OCI-M2 (cell line): ENCODE measurements around the gene RRP12.
"Not testable (repeated sequence)": the region's sequence is repeated elsewhere in the genome, so short reads cannot be mapped to it uniquely, and the experiment has no call there.

Source experiments
- DNase-seq: peaks from one replicate; lab custom pipeline; 2025; ENCODE audit not compliant: unreplicated experiment; lab: John Stamatoyannopoulos, UW

The RRP12 gene

GRCh38 chr10:97372233-97372875, 28.8 kb downstream of the RRP12 start:
- DNase-seq = no peak

DNA sequence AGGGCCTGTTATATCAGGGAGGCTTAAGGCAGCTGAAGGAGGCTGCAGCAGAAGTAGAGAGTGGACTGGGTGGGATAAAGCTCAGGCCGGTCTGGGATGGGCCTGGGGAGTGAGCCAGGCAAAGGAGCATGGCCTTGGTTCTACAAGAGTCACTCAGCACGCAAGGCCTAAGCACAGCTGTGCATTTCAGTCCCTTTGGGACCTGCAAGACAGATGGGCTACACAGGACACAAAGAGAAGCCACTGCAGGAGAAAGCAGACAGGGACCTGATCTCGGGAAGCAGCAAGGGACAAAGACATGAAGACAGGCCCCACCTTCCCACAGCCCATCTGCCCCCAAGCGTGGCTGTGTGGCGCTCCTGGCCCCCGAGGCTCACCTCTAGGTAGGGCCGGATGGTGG, 29.4 kb downstream of the RRP12 start:
- DNase-seq = no peak

DNA sequence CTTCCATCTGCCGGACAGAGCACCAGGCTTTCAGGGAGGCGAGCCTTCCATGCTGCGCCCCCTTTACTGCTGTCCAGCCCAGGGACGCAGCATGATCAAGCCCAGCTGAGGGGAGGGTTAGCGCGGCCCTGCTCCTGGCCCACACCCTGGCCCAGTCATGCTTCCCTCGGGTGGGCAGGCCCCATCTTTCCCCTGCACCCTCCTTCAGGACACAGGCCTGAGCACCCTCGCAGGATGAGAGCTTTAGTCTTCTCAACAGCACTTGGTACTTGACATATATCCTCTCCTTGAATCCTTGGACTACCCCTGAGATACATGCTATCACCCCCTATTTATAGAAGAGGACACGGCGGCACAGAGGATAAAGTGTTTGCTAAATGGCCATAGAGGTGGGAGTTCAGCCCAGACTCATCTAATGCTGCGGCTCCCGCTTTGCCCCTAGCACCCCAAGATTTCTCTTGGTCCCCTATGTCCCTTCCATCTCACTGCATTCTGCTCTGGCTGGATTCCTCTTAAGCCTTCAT, 34.0 kb downstream of the RRP12 start:
- no peak for DNase-seq

GRCh38 chr10:97366572-97366971, 34.6 kb downstream of the RRP12 start:
- no peak for DNase-seq

GRCh38 chr10:97365761-97366351, 35.3 kb downstream of the RRP12 start:
- no peak for DNase-seq

GRCh38 chr10:97363071-97363470, 38.1 kb downstream of the RRP12 start:
- no peak for DNase-seq

DNA sequence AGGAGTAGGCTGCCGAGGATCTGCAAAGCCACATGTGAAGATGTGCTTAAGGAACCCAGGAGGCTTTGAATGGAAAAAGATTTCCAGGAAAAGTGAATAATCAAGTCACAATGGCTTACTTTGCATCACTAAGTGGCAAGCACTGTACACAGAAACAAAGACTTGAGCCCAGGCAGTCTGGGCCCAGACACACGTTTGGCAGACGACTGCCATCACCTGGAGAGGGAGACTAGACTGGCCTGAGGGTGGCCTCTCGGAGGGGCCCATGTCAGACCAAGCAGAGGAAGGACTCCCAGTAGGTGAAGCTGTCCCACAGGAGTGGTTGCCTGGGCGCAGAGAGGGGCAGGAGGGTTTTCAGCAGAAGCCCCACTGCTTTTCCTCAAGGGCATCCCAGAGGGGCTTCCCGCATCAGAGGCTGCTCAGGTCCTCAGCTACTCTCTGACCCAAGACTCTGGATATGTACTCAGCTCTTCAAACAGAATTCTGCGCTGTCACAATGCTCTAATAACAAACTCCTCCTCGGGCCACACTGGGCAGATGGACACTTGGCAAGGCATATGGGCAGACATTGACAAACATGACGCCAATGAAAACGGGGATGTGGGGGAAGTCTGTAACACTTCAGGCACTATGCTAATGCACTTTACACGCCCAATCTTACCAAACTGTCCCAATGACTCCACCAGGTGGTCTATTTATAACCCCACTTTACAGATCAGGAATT, 38.7 kb downstream of the RRP12 start:
- DNase-seq = no peak

DNA sequence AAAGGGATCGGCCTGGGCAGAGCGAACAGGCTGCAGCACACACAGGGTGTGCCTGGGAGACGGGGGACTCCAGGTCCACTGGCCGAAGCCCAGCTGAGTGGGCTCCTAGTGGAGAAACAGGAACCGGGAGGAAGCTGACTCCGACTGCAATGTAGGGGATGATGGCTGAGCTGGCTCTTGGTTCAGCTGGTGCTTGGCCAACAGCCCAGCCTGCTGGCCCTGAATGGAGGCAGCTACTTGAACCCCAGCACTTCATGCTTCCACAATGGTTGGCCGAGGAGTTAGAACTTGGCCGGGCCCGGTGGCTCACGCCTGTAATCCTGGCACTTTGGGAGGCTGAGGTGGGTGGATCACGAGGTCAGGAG, 39.6 kb downstream of the RRP12 start:
- DNase-seq = no peak

DNA sequence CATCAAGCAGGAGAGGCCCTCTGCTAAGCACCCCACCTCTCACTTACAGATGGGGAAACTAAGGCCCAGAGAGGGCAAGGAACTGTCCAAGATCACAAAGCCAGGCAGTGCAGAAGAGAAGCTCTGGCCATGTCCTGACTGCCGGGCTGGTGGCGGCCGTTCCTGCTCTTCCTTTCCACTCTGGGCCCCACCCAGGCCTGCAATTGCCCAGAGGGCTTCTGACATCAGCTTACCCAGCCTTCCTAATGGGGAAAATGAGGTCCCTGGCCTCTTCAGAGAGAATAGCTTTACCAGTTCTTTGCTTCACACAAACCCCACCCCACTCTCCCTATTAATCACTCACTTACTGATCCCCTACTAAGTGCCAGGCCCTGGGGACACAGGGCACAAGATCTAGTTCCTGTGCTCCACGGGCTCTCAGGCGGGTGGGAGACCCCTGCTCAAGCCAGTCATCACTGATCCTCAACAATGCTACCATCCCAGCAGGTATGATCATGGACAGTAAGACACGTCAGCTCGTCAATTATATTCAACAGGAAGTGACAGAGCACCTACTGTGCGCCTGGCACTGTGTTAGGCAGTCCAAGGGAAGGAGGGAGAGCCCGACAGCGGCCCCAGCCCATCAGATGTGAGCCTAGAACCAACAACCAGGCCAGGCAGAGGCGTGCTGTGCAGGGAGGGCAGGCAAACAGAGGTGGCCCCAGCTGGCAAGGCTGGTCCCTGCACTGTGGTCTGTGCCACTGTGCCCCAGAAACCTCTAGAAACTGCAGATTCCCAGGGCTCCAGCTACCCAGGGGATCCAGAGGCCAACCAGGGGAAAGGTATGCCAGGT, 40.2 kb downstream of the RRP12 start:
- no peak for DNase-seq

- DNase-seq = no peak
Observed at GRCh38 chr10:97358781-97359180, 42.4 kb downstream of the RRP12 start.

DNA sequence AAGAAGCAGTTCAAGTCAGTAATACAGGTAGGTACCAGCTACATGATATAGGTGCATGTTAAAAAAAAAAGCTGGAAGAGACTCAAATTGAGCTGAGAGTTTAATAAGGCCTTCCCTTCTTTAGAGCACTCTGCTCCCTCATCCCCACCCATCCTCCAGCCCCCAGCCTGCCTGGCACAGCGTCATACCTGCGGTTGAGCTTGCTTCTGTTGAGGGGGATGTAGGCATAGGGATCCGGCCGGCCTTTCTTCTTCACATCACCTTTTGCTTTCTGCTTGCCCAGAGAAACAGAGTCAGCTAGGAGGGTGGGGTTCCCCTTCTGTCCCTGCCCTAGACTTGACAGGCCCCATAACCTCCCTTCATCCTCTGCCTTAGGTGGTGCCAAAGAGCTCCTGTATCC, 42.8 kb downstream of the RRP12 start:
- DNase-seq = no peak

- DNase-seq = no peak
Observed at GRCh38 chr10:97356918-97357317, 44.2 kb downstream of the RRP12 start.

GRCh38 chr10:97356318-97356914, 44.7 kb downstream of the RRP12 start:
- no peak for DNase-seq

GRCh38 chr10:97355571-97355975, 45.6 kb downstream of the RRP12 start:
- DNase-seq = no peak

DNA sequence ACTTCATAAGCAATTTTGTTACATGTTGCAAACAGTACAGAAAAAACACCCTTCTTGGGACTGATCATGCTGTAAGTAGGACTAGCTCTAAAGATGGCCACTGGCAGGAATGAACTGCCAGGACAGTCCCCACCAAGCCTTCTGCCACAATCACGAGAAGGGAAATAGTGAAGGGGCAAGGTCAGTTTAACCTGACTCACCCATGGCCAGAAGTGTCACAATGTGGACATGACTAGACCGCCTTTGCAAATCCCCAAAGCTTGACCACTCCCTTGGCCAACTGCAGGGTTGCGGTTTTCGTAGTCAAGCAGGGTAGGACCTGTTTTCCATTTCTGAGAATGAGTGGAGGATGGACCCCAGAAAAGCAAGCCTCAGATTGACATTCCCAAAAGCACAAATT, 47.2 kb downstream of the RRP12 start:
- DNase-seq = no peak

DNA sequence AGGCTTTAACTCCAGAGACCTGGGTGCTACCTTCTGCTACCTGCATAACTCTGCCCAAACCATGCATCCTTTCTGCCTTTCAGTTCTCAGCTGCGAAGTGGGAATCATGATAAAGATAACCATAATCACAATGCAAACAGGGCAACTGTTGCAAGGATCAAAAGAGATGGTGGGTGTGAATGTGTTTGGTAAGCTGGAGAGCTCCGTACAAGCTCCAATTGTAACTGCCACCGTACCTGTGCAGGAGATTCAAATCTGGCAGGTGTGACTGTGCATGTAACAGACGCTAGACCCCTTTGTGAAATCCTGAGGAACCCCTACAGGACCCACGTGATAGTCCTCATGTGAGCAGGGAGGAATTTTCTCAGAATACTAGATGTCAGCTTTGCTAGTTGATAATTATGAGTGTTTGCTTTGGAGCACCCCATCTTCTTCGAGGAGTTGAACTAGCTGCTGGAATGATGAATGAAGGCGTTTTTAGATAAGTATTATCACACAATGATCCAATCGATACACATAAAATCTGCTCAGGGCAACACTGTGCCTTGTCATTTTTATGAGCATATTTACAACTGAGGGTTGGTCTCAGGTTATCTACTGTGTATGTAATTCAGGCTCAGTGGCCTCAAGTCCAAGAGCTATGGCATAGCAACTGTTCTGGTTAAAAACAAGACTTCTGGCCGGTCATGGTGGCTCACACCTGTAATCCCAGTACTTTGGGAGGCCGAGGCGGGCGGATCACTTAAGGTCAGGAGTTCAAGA, 51.2 kb downstream of the RRP12 start:
- no peak for DNase-seq

DNA sequence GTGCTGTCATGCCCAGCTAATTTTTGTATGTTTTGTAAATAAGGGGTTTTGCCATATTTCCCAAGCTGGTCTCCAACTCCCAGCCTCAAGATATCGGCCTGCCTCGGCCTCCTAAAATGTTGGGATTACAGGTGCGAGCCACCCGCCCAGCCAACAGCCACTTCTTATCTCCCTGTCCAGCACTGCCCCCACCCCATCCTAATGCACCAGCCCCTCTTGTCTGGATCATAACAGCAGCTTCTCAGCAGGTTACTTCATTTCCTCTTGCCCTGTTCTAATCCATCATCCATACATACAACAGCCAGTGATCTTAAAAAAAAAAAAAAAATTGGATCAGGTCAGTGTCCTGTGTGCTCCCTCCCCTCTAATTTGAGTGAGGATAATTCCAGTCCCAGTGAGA, 53.8 kb downstream of the RRP12 start:
- no peak for DNase-seq

DNA sequence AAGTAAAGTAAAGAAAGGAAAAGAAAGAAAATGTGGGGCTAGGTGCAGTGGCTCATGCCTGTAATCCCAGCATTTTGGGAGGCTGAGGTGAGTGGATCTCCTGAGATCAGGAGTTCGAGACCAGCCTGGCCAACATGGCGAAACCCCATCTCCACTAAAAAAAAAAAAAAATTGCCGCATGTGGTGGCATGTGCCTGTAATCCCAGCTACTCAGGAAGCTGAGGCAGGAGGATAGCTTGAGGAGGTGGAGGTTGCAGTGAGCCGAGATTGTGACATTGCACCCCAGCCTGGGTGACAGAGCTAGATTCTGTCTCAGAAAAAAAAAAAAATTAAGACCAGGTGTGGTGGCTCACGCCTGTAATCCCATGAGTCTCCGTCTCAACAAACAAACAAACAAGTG, 57.5 kb downstream of the RRP12 start:
- not testable (repeated sequence) for DNase-seq

DNA sequence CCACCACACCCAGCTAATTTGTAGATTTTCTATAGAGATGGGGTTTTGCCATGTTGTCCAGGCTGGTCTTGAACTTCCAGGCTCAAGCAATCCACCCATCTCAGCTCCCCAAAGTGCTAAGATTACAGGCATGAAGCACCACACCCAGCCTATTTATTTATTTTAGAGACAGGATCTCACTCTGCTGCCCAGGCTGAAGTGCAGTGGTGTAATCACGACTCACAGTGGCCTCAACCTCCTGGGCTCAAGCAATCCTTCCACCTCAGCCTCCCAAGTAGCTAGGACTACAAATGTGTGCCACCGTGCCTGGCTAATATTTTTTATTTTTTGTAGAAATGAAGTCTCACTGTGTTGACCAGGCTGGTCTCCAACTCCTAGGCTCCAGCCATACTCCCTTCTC, 59.7 kb downstream of the RRP12 start:
- DNase-seq = no peak

DNA sequence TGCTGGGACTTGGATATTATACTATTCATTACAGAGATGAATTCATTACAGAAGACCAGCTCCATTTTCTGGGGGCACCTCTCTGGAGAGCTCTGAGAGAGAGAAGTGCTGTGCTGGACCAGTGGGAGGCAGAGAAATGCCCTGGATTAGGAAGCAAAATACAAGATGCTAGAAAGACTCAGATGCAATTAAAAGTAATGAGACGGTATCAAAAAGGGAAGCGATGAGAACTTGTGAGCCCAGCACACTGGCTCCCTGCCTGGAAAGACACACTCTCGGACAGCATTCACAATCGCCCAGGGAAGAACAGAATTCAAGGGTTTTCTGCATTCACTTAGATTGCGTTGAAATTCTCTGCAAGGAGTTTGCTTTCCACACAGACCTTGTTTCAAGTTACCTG, 63.1 kb downstream of the RRP12 start:
- no peak for DNase-seq
